H9 (cell line): Measurements from ENCODE around the gene MORF4L1. TPM values are rescaled to one million over a fixed set of nuclear protein-coding genes. Genes with fewer than 3 reads are reported as not detected.

Source experiments
- DNase-seq: peaks from one replicate; pipeline ENCODE4 v3.0.0-alpha.2; 2017
- H2AFZ ChIP-seq: one replicate; pipeline ENCODE4 v1.6.1; 2013; ENCODE audit warnings: mild to moderate bottlenecking, low read length, control low read depth, moderate library complexity
- H2AK5ac ChIP-seq: 2 replicates; pipeline ENCODE4 v1.6.1; 2013; ENCODE audit warnings: low read length, control low read depth, mixed read lengths; ENCODE audit not compliant: insufficient read length
- H2BK120ac ChIP-seq: one replicate; pipeline ENCODE4 v1.6.1; 2013; ENCODE audit warnings: low read depth, mild to moderate bottlenecking, low read length, control low read depth, inconsistent platforms; ENCODE audit not compliant: poor library complexity, severe bottlenecking
- H2BK12ac ChIP-seq: 2 replicates; pipeline ENCODE4 v1.6.1; 2013; ENCODE audit warnings: low read length, control low read depth, mixed read lengths, low read depth; ENCODE audit not compliant: insufficient read length
- H2BK15ac ChIP-seq: 2 replicates; pipeline ENCODE4 v1.6.1; 2013; ENCODE audit warnings: low read depth, low read length, control low read depth
- H2BK20ac ChIP-seq: one replicate; pipeline ENCODE4 v1.6.1; 2013; ENCODE audit warnings: low read depth, mild to moderate bottlenecking, low read length, control low read depth, inconsistent platforms; ENCODE audit not compliant: poor library complexity, severe bottlenecking
- H2BK5ac ChIP-seq: 2 replicates; pipeline ENCODE4 v1.6.1; 2013; ENCODE audit warnings: low read length, control low read depth, mixed read lengths; ENCODE audit not compliant: insufficient read length
- H3K14ac ChIP-seq: 2 replicates; pipeline ENCODE4 v1.6.1; 2013; ENCODE audit warnings: low read length, control low read depth; ENCODE audit not compliant: insufficient read depth
- H3K18ac ChIP-seq: 2 replicates; pipeline ENCODE4 v1.6.1; 2013; ENCODE audit warnings: low read depth, mild to moderate bottlenecking, mixed read lengths, low read length, control low read depth; ENCODE audit not compliant: insufficient read length
- H3K23ac ChIP-seq: 2 replicates; pipeline ENCODE4 v1.6.1; 2013; ENCODE audit warnings: low read length, control low read depth, mixed read lengths, low read depth; ENCODE audit not compliant: insufficient read length
- H3K23me2 ChIP-seq: 2 replicates; pipeline ENCODE4 v1.6.1; 2013; ENCODE audit warnings: low read depth, mild to moderate bottlenecking, mixed read lengths, low read length, control low read depth; ENCODE audit not compliant: insufficient read length, poor library complexity, severe bottlenecking
- H3K27ac ChIP-seq: 2 replicates; pipeline ENCODE4 v1.5.1; 2013; ENCODE audit warnings: low read length, control low read depth, mixed read lengths, low read depth; ENCODE audit not compliant: insufficient read length
- H3K27me3 ChIP-seq: 2 replicates; pipeline ENCODE4 v1.6.1; 2013; ENCODE audit warnings: low read length, control low read depth, inconsistent platforms; ENCODE audit not compliant: insufficient read depth
- H3K4ac ChIP-seq: 2 replicates; pipeline ENCODE4 v1.6.1; 2013; ENCODE audit warnings: low read depth, mild to moderate bottlenecking, control low read depth, inconsistent platforms, low read length, moderate library complexity
- H3K4me1 ChIP-seq: 2 replicates; pipeline ENCODE4 v1.6.1; 2013; ENCODE audit warnings: low read length, control low read depth, inconsistent platforms; ENCODE audit not compliant: insufficient read depth
- H3K4me2 ChIP-seq: 2 replicates; pipeline ENCODE4 v1.6.1; 2013; ENCODE audit warnings: low read length, control low read depth, mixed read lengths; ENCODE audit not compliant: insufficient read length, insufficient read depth
- H3K56ac ChIP-seq: 2 replicates; pipeline ENCODE4 v1.6.1; 2013; ENCODE audit warnings: low read depth, mild to moderate bottlenecking, mixed read lengths, low read length, control low read depth; ENCODE audit not compliant: insufficient read length
- H3K79me1 ChIP-seq: 2 replicates; pipeline ENCODE4 v1.6.1; 2013; ENCODE audit warnings: low read depth, mild to moderate bottlenecking, moderate library complexity, low read length, control low read depth, inconsistent platforms; ENCODE audit not compliant: insufficient read depth, poor library complexity, severe bottlenecking
- H3K79me2 ChIP-seq: 2 replicates; pipeline ENCODE4 v1.6.1; 2013; ENCODE audit warnings: low read length, control low read depth, inconsistent platforms; ENCODE audit not compliant: insufficient read depth
- H3K9ac ChIP-seq: 2 replicates; pipeline ENCODE4 v1.6.1; 2013; ENCODE audit warnings: low read length, control low read depth, mixed read lengths; ENCODE audit not compliant: insufficient read length; ENCODE audit errors: extremely low read depth
- H3K9me3 ChIP-seq: one replicate; pipeline ENCODE4 v1.6.1; 2013; ENCODE audit warnings: low read depth, low read length, inconsistent platforms; ENCODE audit not compliant: control insufficient read depth
- H3T11ph ChIP-seq: one replicate; pipeline ENCODE4 v1.6.1; 2013; ENCODE audit warnings: mild to moderate bottlenecking, low read length, control low read depth, inconsistent platforms
- H4K20me1 ChIP-seq: one replicate; pipeline ENCODE4 v1.6.1; 2013; ENCODE audit not compliant: control insufficient read depth, insufficient read length, insufficient read depth
- H4K5ac ChIP-seq: 2 replicates; pipeline ENCODE4 v1.6.1; 2013; ENCODE audit warnings: low read depth, mild to moderate bottlenecking, mixed read lengths, low read length, control low read depth; ENCODE audit not compliant: insufficient read length
- H4K8ac ChIP-seq: replicated peaks from 2 replicates; pipeline ENCODE4 v1.6.1; 2013; ENCODE audit warnings: low read length, control low read depth, mixed read lengths, low read depth; ENCODE audit not compliant: insufficient read length
- H4K91ac ChIP-seq: 2 replicates; pipeline ENCODE4 v1.6.1; 2013; ENCODE audit warnings: low read depth, mild to moderate bottlenecking, moderate library complexity, mixed read lengths, low read length, control low read depth; ENCODE audit not compliant: insufficient read length
- H3K27ac Mint-ChIP-seq, 3 experiments: 2 replicates in 2 of 3; 3 replicates in 1 of 3; pipeline ENCODE4 v1.8.0; 2020 to 2021; ENCODE audit warnings: mixed read lengths in 3 of 3, mild to moderate bottlenecking in 1 of 3, moderate library complexity in 1 of 3
- H3K27me3 Mint-ChIP-seq: 2 replicates; pipeline ENCODE4 v1.8.0; 2021; ENCODE audit warnings: low read depth, mild to moderate bottlenecking, moderate library complexity, mixed read lengths
- H3K36me3 Mint-ChIP-seq, 3 experiments: 2 replicates in 2 of 3; 3 replicates in 1 of 3; pipeline ENCODE4 v1.8.0; 2020 to 2021; ENCODE audit warnings: low read depth in 3 of 3, mixed read lengths in 3 of 3; ENCODE audit not compliant: insufficient read depth in 1 of 3
- H3K4me1 Mint-ChIP-seq, 2 experiments: 2 replicates each; pipeline ENCODE4 v1.8.0; 2020; ENCODE audit warnings: mixed read lengths in 2 of 2
- H3K4me3 Mint-ChIP-seq, 2 experiments: 2 replicates in 1 of 2; 3 replicates in 1 of 2; pipeline ENCODE4 v1.8.0; 2020 to 2021; ENCODE audit warnings: mild to moderate bottlenecking in 2 of 2, mixed read lengths in 2 of 2, moderate library complexity in 1 of 2
- H3K9me3 Mint-ChIP-seq, 2 experiments: 2 replicates in 1 of 2; 3 replicates in 1 of 2; pipeline ENCODE4 v1.8.0; 2020; ENCODE audit warnings: mild to moderate bottlenecking in 2 of 2, mixed read lengths in 2 of 2, moderate library complexity in 1 of 2
- WGBS: extraction: QIAGEN DNeasy Blood & Tissue Kit; methylation state at CpG from one replicate; pipeline ENCODE4 v1.1.7; 2013; ENCODE audit warnings: missing lambda C conversion rate, low lambda C conversion rate, mixed read lengths; ENCODE audit not compliant: insufficient read length; ENCODE audit errors: extremely low coverage; 5-methylcytosine and 5-hydroxymethylcytosine counted together
- total RNA-seq: library from RNA; stranded (reverse); gene quantifications from 2 replicates; pipeline ENCODE4 v1.2.1, GENCODE V29; 2021
- TF ChIP-seq, protein P1 (sequence below): fragments of 200-600 bp; sonication (generic); conservative IDR thresholded peaks from 3 replicates; pipeline ENCODE4 v1.8.0; 2021; ENCODE audit warnings: antibody characterized with exemption, mild to moderate bottlenecking

MORF4L1 gene
- total RNA-seq, 1 experiment from 2014 or later, result 544 TPM

DNA sequence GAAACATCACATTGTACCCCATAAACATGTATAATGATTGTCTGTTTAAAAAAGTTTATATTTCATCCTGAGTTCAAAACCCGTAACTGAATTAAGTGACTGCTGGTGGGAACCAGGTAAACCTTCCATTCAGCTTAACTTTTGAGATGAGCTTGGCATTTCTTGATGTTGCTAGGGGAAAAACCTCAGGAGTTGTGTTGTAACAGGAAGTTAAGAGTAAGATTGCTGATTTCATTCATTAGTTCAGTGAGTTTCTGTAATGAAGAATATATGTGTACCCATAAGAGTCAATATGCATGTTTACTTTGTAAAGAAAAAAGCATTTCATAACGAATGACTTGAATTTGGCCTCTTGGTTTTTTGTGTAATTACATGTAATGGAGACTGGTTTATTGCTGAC, 39.6 kb downstream of the MORF4L1 start:
- peaks cover 10 to 14% of the 10 kb centered on the region in 2 experiments for H3K4me1 Mint-ChIP-seq

More for the DNA sequence above, 39.6 kb downstream of the MORF4L1 start:
- Histone ChIP-seq H4K5ac (no peak overlapping the region), H3K23me2 (no peaks in the 10 kb centered on the region), H3K4me1 (peaks cover 2% of the 10 kb centered on the region; the same call in 1 of the 2 replicates), H3K56ac (no peak overlapping the region), H3K79me1 (no peaks in the 10 kb centered on the region), H2BK120ac (no peak overlapping the region), H3K27ac (no peak overlapping the region), H2BK5ac (no peak overlapping the region), H4K91ac (no peak overlapping the region), H2BK15ac (no peak overlapping the region), H3K14ac (no peak overlapping the region), H4K20me1 (no peaks in the 10 kb centered on the region), H3K4ac (no peak overlapping the region), H3K23ac (no peak overlapping the region), H4K8ac (no peak overlapping the region), H3K4me2 (no peak overlapping the region), H3K18ac (no peak overlapping the region), H3K9me3 (no peaks in the 10 kb centered on the region), H3K27me3 (no peaks in the 10 kb centered on the region), H3K9ac (no peak overlapping the region), H2BK12ac (no peak overlapping the region), H3K79me2 (no peaks in the 10 kb centered on the region), H3T11ph (no peak overlapping the region), H2AK5ac (no peak overlapping the region), H2AFZ (no peak overlapping the region), H2BK20ac (no peak overlapping the region)
- TF ChIP-seq, protein P1, sequence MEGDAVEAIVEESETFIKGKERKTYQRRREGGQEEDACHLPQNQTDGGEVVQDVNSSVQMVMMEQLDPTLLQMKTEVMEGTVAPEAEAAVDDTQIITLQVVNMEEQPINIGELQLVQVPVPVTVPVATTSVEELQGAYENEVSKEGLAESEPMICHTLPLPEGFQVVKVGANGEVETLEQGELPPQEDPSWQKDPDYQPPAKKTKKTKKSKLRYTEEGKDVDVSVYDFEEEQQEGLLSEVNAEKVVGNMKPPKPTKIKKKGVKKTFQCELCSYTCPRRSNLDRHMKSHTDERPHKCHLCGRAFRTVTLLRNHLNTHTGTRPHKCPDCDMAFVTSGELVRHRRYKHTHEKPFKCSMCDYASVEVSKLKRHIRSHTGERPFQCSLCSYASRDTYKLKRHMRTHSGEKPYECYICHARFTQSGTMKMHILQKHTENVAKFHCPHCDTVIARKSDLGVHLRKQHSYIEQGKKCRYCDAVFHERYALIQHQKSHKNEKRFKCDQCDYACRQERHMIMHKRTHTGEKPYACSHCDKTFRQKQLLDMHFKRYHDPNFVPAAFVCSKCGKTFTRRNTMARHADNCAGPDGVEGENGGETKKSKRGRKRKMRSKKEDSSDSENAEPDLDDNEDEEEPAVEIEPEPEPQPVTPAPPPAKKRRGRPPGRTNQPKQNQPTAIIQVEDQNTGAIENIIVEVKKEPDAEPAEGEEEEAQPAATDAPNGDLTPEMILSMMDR, result no peak
- peak overlapping the region in 1 of 3 experiments; percentile 10; a peak in 1 of 7 replicates for H3K27ac Mint-ChIP-seq
- DNase-seq, result no peak
- H3K36me3 Mint-ChIP-seq, result peaks cover 13 to 47% (median 44%) of the 10 kb centered on the region in 3 experiments; a peak in 6 of 7 replicates
- no CpG with 5 or more reads among the region's 2 CpGs for WGBS
- H3K4me3 Mint-ChIP-seq, result no peak overlapping the region
- H3K9me3 Mint-ChIP-seq, result no peaks in the 10 kb centered on the region
- H3K27me3 Mint-ChIP-seq, result no peaks in the 10 kb centered on the region; the same call in 1 of the 2 replicates
